Measurements from ENCODE around the gene PHF10.

The PHF10 gene

DNA sequence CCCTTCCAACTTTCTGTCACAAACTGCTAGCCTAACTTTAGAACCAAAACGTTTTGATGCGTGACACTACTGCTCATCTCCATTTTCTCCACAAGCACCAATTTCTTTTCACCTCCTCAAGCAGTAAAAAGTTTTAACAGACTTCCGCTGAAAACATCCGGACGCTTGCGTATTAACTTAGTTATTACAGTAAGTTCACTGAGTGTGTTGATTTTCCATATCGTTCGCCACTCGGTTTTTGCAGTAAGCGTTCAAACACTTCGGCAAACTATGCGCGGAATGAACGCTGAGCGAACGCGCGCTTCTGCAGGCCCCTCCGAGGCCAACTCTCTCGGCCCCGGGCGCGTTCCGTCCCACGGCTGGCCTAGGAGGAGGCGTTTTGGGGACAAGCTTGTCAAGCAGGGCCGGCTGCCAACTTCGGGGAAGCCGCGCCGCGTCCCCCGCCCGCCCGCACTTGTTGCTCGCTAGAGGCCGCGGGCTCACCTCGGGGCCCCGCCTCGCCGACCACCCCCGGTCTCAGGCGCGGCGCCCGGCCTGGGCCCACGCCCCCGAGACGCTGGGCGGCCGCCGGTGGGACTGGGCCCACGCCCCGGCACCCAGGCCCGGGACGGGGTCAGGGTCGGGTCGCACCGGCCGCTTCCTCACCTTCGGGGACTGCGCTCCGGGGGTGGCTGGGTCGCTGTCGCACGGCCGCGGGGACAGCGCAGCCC is 945 bp downstream of the PHF10 start:
- DNase-seq (ENCODE audit: low read depth in 2 of 2) = peak in 1 of 2 donors; percentile 42

DNA sequence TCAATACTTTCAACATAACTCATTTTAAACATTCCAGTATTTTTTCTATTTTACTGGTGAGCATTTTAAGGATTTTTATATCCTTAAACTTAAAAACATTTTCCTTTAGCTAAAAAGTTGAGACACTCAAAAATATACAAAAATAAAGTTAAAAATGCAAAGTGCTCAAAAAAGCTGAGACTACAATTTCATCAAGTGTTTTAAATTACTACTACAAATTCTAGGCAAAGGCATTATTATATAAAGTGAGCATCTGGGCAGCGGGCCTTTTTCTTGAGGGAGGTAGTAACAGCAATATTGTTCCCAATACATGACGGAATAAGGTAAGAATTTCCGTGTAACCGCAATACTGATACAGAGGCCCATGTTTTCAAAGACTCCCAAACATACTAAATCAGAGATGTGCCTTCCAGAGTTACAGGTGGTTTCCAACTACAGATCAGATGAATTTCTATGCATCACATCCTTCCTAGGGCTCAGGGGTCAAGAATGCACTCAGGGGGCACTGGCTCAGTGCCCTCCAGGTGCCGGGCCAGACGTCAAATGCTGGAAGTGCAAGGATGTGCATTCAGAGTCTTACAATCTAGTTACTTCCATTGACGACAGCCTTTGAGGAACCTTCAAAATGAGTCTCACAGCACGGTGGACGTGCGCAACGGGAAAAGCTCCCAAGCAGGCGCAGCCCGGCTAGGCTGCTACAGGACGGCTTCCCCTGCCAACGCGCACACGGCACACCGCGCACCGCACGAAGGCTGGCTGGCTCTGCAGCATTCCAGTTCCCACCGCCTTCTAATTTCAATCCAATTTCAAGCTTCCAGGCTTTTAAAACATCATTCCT is 1.7 kb downstream of the PHF10 start:
- DNase-seq (ENCODE audit: low read depth in 2 of 2) = no peak

DNA sequence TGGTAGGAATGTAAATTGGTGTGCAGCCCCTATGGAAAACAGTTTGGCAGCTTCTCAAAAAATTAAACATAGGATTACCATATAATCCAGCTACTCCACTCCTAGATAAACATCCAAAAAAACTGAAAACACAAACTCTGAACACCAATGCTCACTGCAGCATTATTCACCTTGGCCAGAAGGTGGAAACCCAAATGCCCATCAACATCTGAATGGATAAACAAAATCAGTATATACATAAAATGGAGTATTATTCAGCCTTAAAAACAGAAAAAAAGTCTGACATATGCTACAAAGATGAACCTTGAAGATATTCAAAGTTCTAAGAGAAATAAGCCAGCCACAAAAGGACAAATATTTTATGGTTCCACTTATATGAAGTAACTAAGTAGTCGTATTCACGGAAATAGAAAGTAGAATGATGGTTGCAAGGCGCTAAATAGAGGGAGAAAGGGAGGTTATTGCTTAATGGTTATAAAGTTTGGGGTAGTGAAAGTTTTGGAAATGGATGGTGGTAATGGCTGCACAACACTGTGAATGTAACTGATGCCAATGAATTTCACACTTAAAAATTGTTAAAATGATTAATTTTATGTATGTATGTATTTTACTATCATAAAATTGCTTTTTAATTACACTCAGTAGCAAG is 4.0 kb downstream of the PHF10 start:
- DNase-seq (ENCODE audit: low read depth in 2 of 2) = no peak

DNA sequence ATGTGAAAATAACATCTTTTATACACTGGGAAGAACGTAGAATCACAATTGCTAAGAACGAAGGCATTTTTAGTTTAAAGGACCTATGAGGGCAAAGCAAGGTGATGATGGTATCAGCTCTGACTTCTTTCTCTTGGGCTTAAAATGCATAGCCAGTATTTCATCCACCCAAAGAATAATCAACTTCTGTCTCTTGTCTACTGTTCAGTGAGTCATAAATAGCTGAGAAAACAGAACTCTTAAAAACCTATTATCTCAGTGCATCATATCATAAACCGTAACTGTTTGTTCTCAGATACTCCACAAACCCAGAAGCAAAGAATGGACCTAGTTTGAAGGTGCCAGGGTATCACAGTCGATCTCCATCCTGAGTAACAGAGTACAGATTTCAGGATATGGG is 5.2 kb downstream of the PHF10 start:
- DNase-seq (ENCODE audit: low read depth in 2 of 2) = no peak

DNA sequence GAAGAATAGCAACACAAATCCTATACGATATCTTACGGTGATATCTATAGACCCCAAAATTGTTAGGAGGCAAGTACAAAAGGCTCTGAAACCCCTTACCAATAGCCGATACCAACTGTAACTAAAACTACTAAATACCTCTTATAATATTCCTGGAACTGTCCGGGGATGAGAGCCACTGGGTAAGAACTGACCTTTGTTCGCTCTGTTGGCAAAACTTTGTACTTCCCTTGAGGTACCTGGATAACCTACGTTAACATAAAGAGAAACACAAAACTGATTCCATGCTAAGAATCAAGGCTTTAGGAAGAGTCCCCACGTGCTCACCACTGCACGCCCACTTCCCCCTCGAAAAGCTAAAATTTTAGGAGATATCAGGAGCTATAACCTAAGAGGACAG is 9.7 kb downstream of the PHF10 start:
- no peak for DNase-seq (ENCODE audit: low read depth in 2 of 2)

DNA sequence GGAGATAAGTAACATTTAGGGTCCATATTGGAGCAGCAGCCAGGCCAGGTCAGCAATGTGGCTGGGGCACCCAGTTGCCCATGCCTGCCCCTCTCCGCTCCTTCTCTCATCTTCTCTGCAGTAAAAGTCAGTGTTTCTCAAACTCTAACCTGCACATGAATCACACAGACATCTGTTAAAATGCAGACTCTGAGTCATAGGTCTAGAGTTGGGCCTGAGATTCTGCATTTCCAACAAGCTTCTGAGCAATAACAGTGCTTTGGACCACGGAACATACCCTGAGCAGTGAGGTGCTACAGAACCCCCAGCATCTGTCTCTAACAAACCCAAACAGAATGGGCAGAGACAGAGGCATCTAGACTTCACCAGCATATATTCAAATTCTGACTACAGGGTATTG is 10.1 kb downstream of the PHF10 start:
- DNase-seq (ENCODE audit: low read depth in 2 of 2) = no peak

DNA sequence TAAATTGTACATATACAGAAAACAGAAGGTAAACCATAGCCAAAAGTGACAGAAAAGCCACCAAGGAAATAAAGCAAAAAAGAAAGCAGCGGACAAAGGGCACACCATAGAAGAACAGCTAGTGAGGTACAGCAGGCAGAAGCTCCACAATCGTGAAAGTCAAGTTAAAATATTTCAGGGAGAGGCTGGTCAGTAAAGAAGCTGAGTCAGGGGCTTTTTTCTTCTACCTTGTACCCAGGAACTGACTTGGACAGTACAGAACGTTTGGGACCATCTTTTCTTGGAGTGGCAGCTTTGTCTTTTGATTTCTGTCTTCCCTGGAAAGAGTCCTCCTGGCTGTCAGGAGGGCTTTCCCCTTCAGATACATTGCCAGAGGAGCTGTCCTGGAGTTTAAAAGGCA is 14.3 kb downstream of the PHF10 start:
- DNase-seq (ENCODE audit: low read depth in 2 of 2) = no peak

DNA sequence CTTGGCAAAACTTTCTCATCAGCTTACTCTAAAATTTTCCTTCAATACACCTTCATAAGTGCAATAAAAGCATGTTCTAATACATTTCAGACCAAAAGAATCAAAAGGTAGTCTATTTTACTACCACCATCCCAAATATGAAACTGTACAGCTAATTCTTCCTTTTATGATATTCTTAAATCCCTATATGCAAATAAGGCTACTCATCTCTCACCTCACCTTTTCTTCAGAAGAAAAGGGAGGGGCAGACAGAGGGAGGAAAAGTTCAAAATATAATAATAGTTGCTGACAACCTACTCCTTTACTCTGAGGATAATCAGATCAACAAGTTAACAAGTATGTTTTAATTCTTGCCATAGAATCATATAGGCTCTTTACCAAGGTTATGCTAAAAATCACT is 15.0 kb downstream of the PHF10 start:
- DNase-seq (ENCODE audit: low read depth in 2 of 2) = no peak

DNA sequence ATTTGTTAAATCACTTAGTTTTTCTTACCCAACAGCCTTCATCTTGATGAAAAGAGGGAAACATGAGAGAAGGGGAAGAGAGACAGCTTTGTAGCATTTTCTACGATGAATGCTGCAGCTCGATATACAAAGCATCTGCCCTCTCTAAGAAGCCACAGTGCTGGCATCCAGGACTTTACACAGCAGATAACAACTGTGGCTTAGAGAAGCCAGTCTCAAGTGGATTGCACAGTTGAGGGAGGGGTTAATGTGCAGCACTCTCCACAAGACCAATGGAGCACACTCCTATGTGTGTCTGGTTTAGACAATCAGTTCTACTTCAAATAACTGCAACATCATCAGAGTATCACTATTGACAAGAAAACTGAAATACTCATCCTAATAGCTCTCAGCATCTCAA is 16.5 kb downstream of the PHF10 start:
- DNase-seq (ENCODE audit: low read depth in 2 of 2) = no peak

DNA sequence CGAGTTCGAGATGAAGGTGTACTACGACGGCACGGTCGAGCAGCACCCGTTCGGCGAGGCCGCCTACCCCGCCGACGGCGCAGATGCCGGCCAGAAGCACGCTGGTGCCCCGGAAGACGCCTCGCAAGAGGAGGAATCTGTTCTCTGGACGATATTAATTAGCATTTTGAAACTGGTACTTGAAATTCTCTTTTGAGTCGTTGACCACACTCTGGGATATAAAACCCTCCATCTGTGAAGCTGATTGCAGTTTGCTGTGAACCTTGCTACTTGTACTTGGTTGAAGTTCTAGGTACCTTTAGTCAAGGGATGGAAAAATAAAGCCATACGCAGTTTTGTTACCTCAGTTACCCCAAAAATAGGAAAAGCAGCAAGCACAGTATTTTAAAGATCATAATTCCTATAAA is 21.5 kb downstream of the PHF10 start:
- DNase-seq (ENCODE audit: low read depth in 2 of 2) = no peak

DNA sequence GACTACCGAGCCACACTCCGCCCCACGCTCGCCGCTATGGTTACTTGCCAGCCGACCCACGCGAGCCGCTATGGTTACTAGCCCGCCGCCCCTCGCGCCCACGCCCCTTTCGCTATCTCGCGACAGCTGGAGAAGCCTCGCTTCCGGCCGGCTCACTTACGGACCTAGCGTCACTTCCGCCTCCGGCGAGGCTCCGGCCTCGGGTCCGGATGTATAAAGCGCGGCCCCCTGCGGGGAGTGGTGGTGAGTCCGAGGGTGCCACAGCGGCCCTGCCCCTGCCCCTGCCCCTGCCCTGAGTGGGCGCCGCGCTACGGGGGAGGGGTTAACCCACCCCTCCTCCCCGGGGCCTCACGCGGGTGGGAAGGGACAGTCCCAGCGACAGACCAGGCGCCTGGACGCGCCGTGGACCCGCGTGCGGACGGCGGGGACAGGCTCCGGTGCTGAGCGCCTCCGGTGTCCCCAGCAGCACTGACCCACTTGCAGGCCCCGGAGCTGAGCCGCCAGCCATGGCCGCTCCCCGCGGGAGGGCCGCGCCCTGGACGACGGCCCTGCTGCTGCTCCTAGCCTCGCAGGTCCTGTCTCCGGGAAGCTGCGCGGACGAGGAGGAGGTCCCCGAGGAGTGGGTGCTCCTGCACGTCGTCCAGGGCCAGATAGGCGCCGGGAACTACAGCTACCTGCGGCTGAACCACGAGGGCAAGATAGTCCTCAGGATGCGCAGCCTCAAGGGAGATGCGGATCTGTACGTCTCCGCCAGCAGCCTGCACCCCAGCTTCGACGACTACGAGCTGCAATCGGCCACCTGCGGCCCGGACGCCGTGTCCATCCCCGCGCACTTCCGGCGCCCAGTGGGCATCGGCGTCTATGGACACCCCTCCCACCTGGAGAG is 22.1 kb downstream of the PHF10 start, which contains the start of the genes C6orf120 and WDR27:
Gene C6orf120 (plus strand): TSS at position 173 of the 886 bp plus-strand sequence. CDS start 334 bp downstream, at position 507.
Gene WDR27 (minus strand): TSS at position 76 of the 886 bp plus-strand sequence. CDS start 13,024 bp downstream, outside the sequence.
- peak; percentile 84 to 97 for DNase-seq (ENCODE audit: low read depth in 2 of 2)

DNA sequence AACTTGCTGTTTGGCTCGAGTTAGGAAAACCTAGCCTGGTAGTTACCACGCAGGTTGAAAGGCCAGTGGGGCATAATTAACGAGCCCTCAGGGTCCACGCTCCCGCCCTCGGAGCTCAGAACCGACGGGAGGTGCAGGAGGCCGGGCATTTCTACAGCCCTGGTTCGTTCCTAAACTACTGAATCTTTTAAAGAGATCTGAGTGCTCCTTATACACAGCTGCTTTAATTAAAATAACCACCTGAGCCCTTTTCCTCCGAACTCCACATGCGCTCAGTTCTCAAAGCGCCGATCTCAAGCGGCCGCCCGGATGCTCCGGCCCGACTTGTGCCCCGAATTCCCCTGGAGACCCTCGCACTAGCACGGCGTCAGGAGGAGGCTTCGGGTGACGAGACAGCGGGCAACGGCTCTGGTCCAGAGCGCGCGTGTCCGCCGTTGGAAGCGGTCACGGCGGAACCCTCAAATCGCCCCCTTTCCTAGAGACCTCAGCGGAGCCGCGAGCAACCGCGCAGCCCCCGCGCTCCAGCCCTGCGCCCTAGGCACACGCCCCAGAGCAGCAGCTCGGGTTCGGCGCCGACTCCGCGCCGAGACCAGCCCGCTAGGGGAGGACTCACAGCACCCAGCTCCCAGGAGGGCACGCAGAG is 22.9 kb downstream of the PHF10 start:
- DNase-seq (ENCODE audit: low read depth in 2 of 2) = no peak

DNA sequence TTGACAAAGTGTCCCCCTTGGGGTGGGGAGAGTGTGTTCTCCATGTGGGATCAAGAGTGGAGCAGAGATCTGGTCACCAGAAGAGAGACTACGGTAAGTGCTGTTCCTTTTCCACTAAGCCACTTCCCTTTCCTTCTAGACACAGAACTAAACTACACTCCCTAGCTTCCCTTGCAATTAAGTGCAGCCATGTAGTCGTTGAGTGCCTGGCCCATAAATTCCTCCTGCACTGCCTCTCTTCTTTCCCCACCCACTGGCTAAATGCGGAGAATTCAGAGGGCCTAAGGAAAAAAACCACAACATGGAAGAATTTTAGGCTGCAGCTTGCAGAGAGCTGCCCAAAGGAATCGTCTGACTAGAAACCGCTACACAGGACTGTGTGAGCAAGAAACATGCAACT is 24.0 kb downstream of the PHF10 start:
- DNase-seq (ENCODE audit: low read depth in 2 of 2) = no peak

DNA sequence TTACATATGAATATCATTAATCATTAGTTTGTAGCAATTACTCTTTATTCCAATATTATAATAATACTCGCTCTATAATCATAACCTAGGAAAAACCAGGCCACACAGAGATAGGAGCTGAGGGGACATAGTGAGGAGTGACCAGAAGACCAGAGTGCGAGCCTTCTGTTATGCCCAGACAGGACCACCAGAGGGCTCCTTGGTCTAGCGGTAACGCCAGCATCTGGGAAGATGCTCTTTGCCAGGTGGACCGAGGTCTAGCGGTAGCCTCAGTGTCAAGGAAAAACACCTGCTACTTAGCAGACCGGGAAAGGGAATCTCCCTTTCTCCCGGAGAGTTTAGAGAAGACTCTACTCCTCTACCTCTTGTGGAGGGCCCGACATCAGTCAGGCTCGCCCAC is 27.2 kb downstream of the PHF10 start:
- peak in 1 of 2 donors; percentile 9 for DNase-seq (ENCODE audit: low read depth in 2 of 2)

DNA sequence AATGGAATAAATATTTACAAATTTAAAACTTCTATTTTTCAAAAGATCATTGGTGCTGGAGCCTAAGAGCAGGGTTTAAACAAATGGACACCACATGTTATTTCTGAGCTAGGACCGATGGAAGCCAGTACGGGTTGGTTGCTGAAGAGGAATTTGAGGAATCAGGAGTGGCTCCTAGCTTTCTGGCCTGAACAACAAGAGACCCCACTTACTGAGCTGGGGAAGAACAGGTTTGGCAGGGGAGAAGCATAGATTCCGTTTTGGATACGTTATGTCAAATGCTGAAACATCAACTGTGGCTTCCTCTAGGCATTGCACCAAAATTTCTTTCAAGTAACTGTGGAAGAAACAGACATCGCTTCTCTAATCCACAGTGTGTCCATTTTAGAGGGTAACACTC is 29.2 kb downstream of the PHF10 start:
- DNase-seq (ENCODE audit: low read depth in 2 of 2) = no peak

DNA sequence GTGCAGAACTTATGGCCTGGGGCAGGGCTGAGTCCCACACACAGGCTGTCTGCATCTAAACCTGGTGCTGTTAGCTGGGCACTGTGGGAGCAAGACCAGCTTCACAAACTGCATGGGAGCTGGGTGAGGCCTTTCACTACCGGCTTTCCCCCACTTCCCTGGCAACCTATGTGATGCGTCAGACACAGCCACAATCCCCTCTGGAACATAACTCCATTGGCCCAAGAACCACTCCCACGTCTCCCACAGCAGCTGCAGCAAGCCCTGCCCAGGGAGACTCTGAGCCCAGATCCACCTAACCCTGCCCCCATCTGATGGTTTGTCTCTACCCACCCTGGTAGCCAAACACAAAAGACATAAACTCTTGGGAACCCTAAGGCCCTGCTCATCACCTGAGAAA is 31.8 kb downstream of the PHF10 start:
- DNase-seq (ENCODE audit: low read depth in 2 of 2) = no peak

DNA sequence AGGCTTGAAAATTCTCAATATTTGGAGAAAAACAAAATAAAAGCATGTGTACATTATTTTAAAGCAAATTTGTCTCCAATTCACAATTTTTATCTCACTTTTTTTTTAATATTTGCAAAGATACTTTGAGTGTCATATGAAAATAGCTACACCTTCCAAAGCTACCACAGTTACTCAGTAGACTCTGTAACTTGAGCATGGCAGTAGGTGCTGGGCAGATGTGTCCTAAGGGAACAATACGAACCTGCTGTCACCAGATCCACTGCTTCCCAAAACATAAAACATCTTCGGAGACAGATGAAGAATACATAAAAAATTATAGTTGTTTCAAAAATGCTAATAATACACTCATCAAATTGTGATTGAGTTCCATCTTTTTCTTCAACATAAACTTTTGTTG is 33.0 kb downstream of the PHF10 start:
- DNase-seq (ENCODE audit: low read depth in 2 of 2) = no peak

DNA sequence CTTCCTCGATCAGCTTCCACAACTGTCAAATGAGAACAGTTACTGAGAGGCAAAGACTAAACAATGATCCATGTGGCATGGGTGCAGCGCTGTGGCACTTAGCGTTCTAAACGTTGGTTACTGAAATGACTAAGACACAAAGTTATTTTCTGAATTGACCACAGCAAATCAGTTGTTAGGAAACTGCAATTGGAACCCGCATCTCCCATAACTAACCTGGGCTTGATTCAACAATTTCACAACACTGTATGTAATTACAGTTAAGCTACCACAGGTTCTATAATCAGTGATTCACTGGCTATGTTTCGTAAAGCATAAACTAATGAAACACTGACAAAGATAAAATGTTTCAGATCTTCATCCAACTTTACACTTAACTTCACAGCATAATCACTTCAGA is 35.0 kb downstream of the PHF10 start:
- no peak for DNase-seq (ENCODE audit: low read depth in 2 of 2)

DNA sequence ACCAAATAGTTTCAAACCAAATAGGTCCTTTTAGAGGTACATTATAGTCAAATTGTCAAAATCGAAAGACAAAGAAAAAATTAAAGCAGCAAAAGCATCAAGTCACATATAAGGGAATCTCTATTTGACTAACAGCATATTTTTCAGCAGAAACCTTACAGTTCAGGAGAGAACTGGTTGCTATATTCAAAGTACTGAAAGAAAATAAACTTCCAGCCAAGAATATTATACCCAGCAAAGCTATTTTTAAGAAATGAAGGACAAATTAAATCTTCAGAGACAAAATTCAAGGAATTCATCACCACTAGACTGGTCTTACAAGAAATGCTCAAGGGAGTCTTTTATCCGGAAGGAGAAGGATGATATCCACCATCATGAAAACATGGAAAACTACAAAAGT is 38.4 kb downstream of the PHF10 start:
- no peak for DNase-seq (ENCODE audit: low read depth in 2 of 2)

DNA sequence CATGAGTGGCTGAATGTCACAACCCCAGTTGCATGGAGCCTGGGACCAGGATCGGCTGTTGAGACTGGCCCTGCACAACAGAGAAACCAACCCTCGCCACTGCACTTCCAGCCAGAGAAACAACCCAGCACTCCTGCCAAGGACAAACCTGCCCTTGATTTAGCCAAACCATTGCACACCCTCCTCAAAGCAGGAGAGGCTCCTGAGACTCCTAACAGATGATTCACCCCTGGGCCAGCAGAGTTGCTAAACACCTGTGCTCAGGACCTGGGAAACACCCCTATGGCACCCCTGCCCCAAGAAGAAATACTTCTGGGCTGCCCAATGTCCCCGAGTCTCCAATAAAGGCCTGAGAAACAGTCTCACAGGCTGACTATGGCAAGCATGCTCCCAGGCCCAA is 40.2 kb downstream of the PHF10 start:
- DNase-seq (ENCODE audit: low read depth in 2 of 2) = no peak

DNA sequence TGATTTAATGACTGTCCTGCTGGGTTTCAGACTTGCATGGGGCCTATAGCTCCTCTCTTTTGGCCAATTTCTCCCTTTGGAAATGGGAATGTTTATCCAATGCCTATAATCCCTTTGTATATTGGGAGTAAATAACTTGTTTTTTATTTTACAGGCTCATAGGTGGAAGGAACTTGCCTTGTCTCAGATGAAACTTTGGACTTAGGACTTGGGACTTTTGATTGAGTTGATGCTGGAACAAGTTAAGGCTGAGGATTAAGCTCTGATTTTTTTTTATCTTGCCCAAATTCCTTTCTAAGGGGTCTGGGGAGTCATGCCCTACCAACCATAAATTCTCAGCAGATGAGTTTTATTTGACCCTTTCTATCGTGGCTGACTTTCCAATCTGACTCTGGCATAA is 46.0 kb downstream of the PHF10 start:
- DNase-seq (ENCODE audit: low read depth in 2 of 2) = no peak

Measured in stimulated activated CD4-positive, alpha-beta T cell treated with anti-CD3 and anti-CD28 coated beads, Interleukin-1b, Interleukin-23, amount 100 ng/mL, for 1 hour (primary cell).